ENCODE measurements around the gene KCND3.

The KCND3 gene

GRCh38 chr1:111738436-111739193, 250.9 kb downstream of the KCND3 start:
- peak; percentile 79 for DNase-seq

- DNase-seq: no peak
These were observed 251.4 kb downstream of the KCND3 start for GRCh38 chr1:111738133-111738435.

GRCh38 chr1:111737216-111738132, 252.0 kb downstream of the KCND3 start:
- peak; percentile 30 for DNase-seq

GRCh38 chr1:111736548-111737215, 252.8 kb downstream of the KCND3 start:
- peak; percentile 93 for DNase-seq

- DNase-seq: peak; percentile 90
These were observed 253.5 kb downstream of the KCND3 start for GRCh38 chr1:111735858-111736544.

- no peak for DNase-seq
These were observed 254.1 kb downstream of the KCND3 start for GRCh38 chr1:111735321-111735720.

GRCh38 chr1:111734856-111735255, 254.6 kb downstream of the KCND3 start:
- DNase-seq: no peak

GRCh38 chr1:111734426-111734825, 255.0 kb downstream of the KCND3 start:
- DNase-seq: no peak

- DNase-seq: no peak
These were observed 255.5 kb downstream of the KCND3 start for GRCh38 chr1:111733992-111734341.

- peak; percentile 69 for DNase-seq
These were observed 256.1 kb downstream of the KCND3 start for GRCh38 chr1:111733183-111733991.

- no peak for DNase-seq
These were observed 256.8 kb downstream of the KCND3 start for GRCh38 chr1:111732718-111733117.

- DNase-seq: no peak
These were observed 257.5 kb downstream of the KCND3 start for GRCh38 chr1:111731956-111732355.

- no peak for DNase-seq
These were observed 258.8 kb downstream of the KCND3 start for GRCh38 chr1:111730706-111731105.

GRCh38 chr1:111729946-111730681, 259.4 kb downstream of the KCND3 start:
- no peak for DNase-seq

- DNase-seq: no peak
These were observed 260.1 kb downstream of the KCND3 start for GRCh38 chr1:111729271-111729921.

GRCh38 chr1:111727056-111727455, 262.4 kb downstream of the KCND3 start:
- DNase-seq: no peak

GRCh38 chr1:111725192-111725591, 264.3 kb downstream of the KCND3 start:
- DNase-seq: no peak

GRCh38 chr1:111723871-111724270, 265.6 kb downstream of the KCND3 start:
- no peak for DNase-seq

GRCh38 chr1:111723091-111723806, 266.2 kb downstream of the KCND3 start:
- no peak for DNase-seq

Data from NCI-H1092 treated with DMSO at 0.1 percent for 48 hours (cell line).